ENCODE results near the gene NDUFV1.
"Not testable (repeated sequence)": the region's sequence is repeated elsewhere in the genome, so short reads cannot be mapped to it uniquely, and the experiment has no call there.

Gene NDUFV1

DNA sequence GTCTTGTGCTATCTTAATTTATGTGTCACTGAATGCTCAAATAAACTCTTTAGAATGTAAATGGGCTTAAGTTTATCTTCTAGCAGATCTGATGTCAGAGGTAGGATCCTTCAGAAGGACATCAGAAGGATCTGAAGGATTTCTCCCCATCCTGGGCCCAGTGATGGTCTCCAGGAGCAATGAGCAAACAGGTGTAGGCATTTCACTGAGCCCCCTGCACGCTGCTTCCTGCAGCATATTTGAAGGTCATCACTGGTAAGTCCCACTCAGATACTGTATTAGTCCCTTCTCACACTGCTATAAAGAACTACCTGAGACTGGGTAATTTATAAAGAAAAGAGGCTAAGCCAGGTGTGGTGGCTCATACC is 18.6 kb upstream of the NDUFV1 start:
- Histone ChIP-seq H3K27ac (ENCODE audit: low read depth, low read length) (no peak overlapping the region), H3K4me3 (ENCODE audit: low read length) (no peak overlapping the region)
- WGBS, result 88% methylated on average over 1 of the region's 1 CpG

DNA sequence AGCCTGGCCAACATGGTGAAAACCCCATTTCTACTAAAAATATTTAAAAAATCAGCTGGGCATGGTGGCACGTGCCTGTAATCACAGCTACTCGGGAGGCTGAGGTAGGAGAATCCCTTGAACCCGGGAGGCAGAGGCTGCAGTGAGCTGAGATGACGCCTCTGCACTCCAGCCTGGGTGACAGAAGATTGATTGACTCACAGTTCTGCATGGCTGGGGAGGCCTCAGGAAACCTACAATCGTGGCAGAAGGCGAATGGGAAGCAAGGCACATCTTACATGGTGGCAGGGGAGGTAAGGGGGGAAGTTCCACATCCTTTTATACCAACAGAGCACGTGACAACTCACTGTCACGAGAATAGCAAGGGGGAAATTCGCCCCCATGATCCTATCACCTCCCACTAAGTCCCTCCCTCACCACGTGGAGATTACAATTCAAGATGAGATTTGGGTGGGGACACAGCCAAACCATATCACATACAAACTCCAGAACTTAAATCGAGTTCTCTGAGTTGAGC is 17.8 kb upstream of the NDUFV1 start:
- H3K27me3 ChIP-seq (ENCODE audit: insufficient read depth, low read length); H3K4me3 ChIP-seq (ENCODE audit: low read length); H3K4me1 ChIP-seq (ENCODE audit: insufficient read depth, low read length); H3K9ac ChIP-seq (ENCODE audit: low read depth, low read length); H3K9me3 ChIP-seq (ENCODE audit: insufficient read depth, low read depth, low read length); H3K27ac ChIP-seq (ENCODE audit: low read depth, low read length): not testable (repeated sequence)
- WGBS, result 90% methylated on average over 10 of the region's 11 CpGs
- peaks cover 45% of the 10 kb centered on the region for H3K36me3 ChIP-seq (ENCODE audit: insufficient read depth, low read length)

More for the DNA sequence above, 18.6 kb upstream of the NDUFV1 start:
- H3K36me3 ChIP-seq (ENCODE audit: insufficient read depth, low read length), result peaks cover 45% of the 10 kb centered on the region
- no peak overlapping the region for H3K9ac ChIP-seq (ENCODE audit: low read depth, low read length)
- H3K9me3 ChIP-seq (ENCODE audit: insufficient read depth, low read depth, low read length), result peaks cover 2% of the 10 kb centered on the region; the same call in 1 of the 2 replicates
- no peaks in the 10 kb centered on the region for H3K27me3 ChIP-seq (ENCODE audit: insufficient read depth, low read length)
- peaks cover 7% of the 10 kb centered on the region; the same call in 1 of the 2 replicates for H3K4me1 ChIP-seq (ENCODE audit: insufficient read depth, low read length)

- peaks cover 10% of the 10 kb centered on the region for H3K9me3 ChIP-seq (ENCODE audit: insufficient read depth, low read depth, low read length)
- no peak overlapping the region for H3K27ac ChIP-seq (ENCODE audit: low read depth, low read length)
- no peak overlapping the region for H3K9ac ChIP-seq (ENCODE audit: low read depth, low read length)
- 74% methylated on average over 12 of the region's 12 CpGs for WGBS
- H3K4me3 ChIP-seq (ENCODE audit: low read length), result no peak overlapping the region
- H3K4me1 ChIP-seq (ENCODE audit: insufficient read depth, low read length), result no peaks in the 10 kb centered on the region
- no peaks in the 10 kb centered on the region for H3K27me3 ChIP-seq (ENCODE audit: insufficient read depth, low read length)
- H3K36me3 ChIP-seq (ENCODE audit: insufficient read depth, low read length), result peaks cover 8% of the 10 kb centered on the region
These were observed 13.7 kb upstream of the NDUFV1 start for GRCh38 chr11:67592880-67593564.

DNA sequence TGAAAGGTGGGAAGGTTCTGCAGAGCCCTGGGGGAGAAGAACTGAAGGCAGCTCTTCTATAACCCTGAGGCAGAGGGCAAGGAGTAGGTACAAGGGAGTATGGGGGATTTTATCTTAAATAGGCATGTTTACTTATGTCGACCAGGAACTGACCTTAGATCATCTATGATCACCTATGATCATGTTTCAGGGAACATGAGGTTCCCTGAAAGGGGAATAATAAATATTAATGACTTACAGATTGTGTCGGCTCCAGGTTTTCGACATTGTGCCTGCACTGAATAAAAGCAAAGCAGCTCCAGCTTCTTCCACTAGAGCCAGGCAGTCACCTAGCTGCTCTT is 13.2 kb upstream of the NDUFV1 start:
- Histone ChIP-seq H3K27me3 (ENCODE audit: insufficient read depth, low read length) (no peaks in the 10 kb centered on the region), H3K9ac (ENCODE audit: low read depth, low read length) (no peak overlapping the region), H3K4me1 (ENCODE audit: insufficient read depth, low read length) (no peaks in the 10 kb centered on the region), H3K36me3 (ENCODE audit: insufficient read depth, low read length) (peaks cover 5% of the 10 kb centered on the region; the same call in 1 of the 2 replicates), H3K4me3 (ENCODE audit: low read length) (no peak overlapping the region), H3K27ac (ENCODE audit: low read depth, low read length) (no peak overlapping the region), H3K9me3 (ENCODE audit: insufficient read depth, low read depth, low read length) (peaks cover 11% of the 10 kb centered on the region)
- 72% methylated on average over 3 of the region's 3 CpGs for WGBS

GRCh38 chr11:67594480-67594879 is 12.3 kb upstream of the NDUFV1 start:
- Histone ChIP-seq H3K27ac (ENCODE audit: low read depth, low read length) (no peak overlapping the region), H3K4me1 (ENCODE audit: insufficient read depth, low read length) (no peaks in the 10 kb centered on the region), H3K9me3 (ENCODE audit: insufficient read depth, low read depth, low read length) (peaks cover 15% of the 10 kb centered on the region), H3K9ac (ENCODE audit: low read depth, low read length) (no peak overlapping the region), H3K27me3 (ENCODE audit: insufficient read depth, low read length) (no peaks in the 10 kb centered on the region), H3K36me3 (ENCODE audit: insufficient read depth, low read length) (no peaks in the 10 kb centered on the region), H3K4me3 (ENCODE audit: low read length) (no peak overlapping the region)
- 92% methylated on average over 2 of the region's 3 CpGs for WGBS

DNA sequence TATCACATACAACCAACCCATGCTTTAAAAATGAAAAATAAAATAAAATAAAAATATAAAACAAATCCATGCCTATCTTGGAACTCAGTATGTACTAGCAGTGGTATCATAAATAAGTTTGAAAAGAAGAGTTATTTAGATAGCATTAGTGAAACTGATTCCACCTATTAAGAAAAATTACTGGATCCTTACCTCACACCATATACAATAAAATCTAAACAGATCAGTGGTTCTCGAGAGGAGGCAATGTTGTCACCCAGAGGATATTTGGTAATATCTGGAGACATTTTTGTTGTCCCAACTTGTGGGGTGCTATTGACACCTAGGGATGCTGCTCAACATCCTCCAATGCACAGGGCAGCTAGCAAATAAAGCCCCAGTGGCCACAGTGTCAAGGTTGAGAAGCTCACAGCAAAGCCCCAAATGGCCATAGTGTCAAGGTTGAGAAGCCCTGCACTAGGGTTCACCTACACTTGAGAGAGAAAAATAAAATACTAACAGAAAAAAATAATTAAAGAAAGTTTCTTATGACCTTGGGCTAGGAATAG is 9.9 kb upstream of the NDUFV1 start:
- no peaks in the 10 kb centered on the region for H3K27me3 ChIP-seq (ENCODE audit: insufficient read depth, low read length)
- H3K9me3 ChIP-seq (ENCODE audit: insufficient read depth, low read depth, low read length), result peaks cover 15% of the 10 kb centered on the region
- WGBS, result 92% methylated on average over 1 of the region's 1 CpG
- H3K4me1 ChIP-seq (ENCODE audit: insufficient read depth, low read length), result no peaks in the 10 kb centered on the region
- H3K9ac ChIP-seq (ENCODE audit: low read depth, low read length), result no peak overlapping the region
- H3K27ac ChIP-seq (ENCODE audit: low read depth, low read length), result no peak overlapping the region
- H3K4me3 ChIP-seq (ENCODE audit: low read length), result no peak overlapping the region
- H3K36me3 ChIP-seq (ENCODE audit: insufficient read depth, low read length), result no peaks in the 10 kb centered on the region

DNA sequence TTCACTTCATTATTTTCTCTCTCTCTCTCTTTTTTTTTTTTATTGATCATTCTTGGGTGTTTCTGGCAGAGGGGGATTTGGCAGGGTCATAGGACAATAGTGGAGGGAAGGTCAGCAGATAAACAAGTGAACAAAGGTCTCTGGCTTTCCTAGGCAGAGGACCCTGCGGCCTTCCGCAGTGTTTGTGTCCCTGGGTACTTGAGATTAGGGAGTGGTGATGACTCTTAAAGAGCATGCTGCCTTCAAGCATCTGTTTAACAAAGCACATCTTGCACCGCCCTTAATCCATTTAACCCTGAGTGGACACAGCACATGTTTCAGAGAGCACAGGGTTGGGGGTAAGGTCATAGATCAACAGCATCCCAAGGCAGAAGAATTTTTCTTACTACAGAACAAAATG is 9.3 kb upstream of the NDUFV1 start:
- H3K4me3 ChIP-seq (ENCODE audit: low read length); H3K9ac ChIP-seq (ENCODE audit: low read depth, low read length); H3K4me1 ChIP-seq (ENCODE audit: insufficient read depth, low read length); H3K27ac ChIP-seq (ENCODE audit: low read depth, low read length); H3K36me3 ChIP-seq (ENCODE audit: insufficient read depth, low read length); H3K27me3 ChIP-seq (ENCODE audit: insufficient read depth, low read length): not testable (repeated sequence)
- no CpG with 5 or more reads among the region's 3 CpGs for WGBS
- peaks cover 15% of the 10 kb centered on the region for H3K9me3 ChIP-seq (ENCODE audit: insufficient read depth, low read depth, low read length)

DNA sequence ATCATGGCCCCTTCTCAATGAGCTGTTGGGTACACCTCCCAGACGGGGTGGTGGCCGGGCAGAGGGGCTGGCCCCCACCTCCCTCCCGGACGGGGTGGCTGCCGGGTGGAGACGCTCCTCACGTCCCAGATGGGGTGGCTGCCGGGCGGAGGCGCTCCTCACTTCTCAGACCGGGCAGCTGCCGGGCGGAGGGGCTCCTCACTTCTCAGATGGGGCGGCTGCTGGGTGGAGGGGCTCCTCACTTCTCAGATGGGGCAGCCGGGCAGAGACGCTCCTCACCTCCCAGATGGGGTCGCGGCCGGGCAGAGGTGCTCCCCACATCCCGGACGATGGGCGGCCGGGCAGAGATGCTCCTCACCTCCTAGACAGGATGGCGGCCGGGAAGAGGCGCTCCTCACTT is 8.8 kb upstream of the NDUFV1 start:
- H3K27ac ChIP-seq (ENCODE audit: low read depth, low read length), result not testable (repeated sequence)
- H3K9me3 ChIP-seq (ENCODE audit: insufficient read depth, low read depth, low read length), result peaks cover 18% of the 10 kb centered on the region
- WGBS, result 96% methylated on average over 26 of the region's 26 CpGs

GRCh38 chr11:67599149-67599548 is 7.6 kb upstream of the NDUFV1 start:
- peaks cover 18% of the 10 kb centered on the region for H3K9me3 ChIP-seq (ENCODE audit: insufficient read depth, low read depth, low read length)

More for the DNA sequence above, 8.8 kb upstream of the NDUFV1 start:
- H3K9ac ChIP-seq (ENCODE audit: low read depth, low read length); H3K4me3 ChIP-seq (ENCODE audit: low read length); H3K27me3 ChIP-seq (ENCODE audit: insufficient read depth, low read length); H3K36me3 ChIP-seq (ENCODE audit: insufficient read depth, low read length); H3K4me1 ChIP-seq (ENCODE audit: insufficient read depth, low read length): not testable (repeated sequence)

DNA sequence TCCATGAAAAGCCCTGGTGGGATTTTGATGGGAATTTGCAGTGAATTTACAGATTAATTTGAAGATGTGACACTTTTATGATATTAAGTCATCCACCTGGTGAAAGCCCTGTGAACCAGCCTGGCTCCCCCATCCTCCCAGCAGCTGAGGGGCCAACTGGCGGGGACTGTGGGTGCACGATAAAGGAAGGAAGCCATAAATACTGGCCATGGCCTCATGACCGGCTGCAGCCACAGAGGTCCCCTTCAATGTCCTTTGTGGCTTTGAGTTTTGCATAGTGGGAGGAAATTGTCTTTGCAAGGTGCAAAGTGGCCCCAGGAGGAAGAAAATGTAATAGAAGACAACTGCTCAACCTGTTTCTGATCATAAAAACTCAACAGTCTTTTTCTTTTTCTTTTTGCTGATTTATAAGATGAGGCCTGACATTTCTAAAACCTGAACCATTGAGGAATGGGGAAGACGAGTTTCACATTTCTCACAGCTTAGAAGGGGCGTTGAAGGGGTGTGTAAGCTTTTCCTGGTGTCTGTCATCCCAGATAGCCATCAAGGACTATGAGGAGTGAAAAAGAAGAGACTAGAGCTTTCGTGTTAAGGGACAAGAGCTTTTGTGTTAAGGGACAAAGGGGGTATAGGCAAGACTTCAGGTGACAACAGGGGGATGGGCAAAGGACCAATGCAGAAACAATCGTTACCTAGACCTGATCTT is 6.3 kb upstream of the NDUFV1 start:
- no peaks in the 10 kb centered on the region for H3K36me3 ChIP-seq (ENCODE audit: insufficient read depth, low read length)
- 91% methylated on average over 7 of the region's 7 CpGs for WGBS
- H3K27ac ChIP-seq (ENCODE audit: low read depth, low read length), result no peak overlapping the region
- no peaks in the 10 kb centered on the region for H3K27me3 ChIP-seq (ENCODE audit: insufficient read depth, low read length)
- H3K4me1 ChIP-seq (ENCODE audit: insufficient read depth, low read length), result peaks cover 20% of the 10 kb centered on the region
- H3K9ac ChIP-seq (ENCODE audit: low read depth, low read length), result no peak overlapping the region
- peaks cover 18% of the 10 kb centered on the region for H3K9me3 ChIP-seq (ENCODE audit: insufficient read depth, low read depth, low read length)
- H3K4me3 ChIP-seq (ENCODE audit: low read length), result no peak overlapping the region

More at GRCh38 chr11:67599149-67599548, 7.6 kb upstream of the NDUFV1 start:
- Histone ChIP-seq H3K4me1 (ENCODE audit: insufficient read depth, low read length) (peaks cover 7% of the 10 kb centered on the region), H3K27me3 (ENCODE audit: insufficient read depth, low read length) (no peaks in the 10 kb centered on the region), H3K9ac (ENCODE audit: low read depth, low read length) (no peak overlapping the region), H3K27ac (ENCODE audit: low read depth, low read length) (no peak overlapping the region), H3K36me3 (ENCODE audit: insufficient read depth, low read length) (no peaks in the 10 kb centered on the region), H3K4me3 (ENCODE audit: low read length) (no peak overlapping the region)
- WGBS, result 93% methylated on average over 1 of the region's 1 CpG

GRCh38 chr11:67601098-67601497 is 5.6 kb upstream of the NDUFV1 start:
- Histone ChIP-seq H3K36me3 (ENCODE audit: insufficient read depth, low read length) (no peaks in the 10 kb centered on the region), H3K4me1 (ENCODE audit: insufficient read depth, low read length) (peaks cover 24% of the 10 kb centered on the region), H3K9ac (ENCODE audit: low read depth, low read length) (no peak overlapping the region), H3K27ac (ENCODE audit: low read depth, low read length) (no peak overlapping the region), H3K9me3 (ENCODE audit: insufficient read depth, low read depth, low read length) (peaks cover 18% of the 10 kb centered on the region), H3K27me3 (ENCODE audit: insufficient read depth, low read length) (no peaks in the 10 kb centered on the region), H3K4me3 (ENCODE audit: low read length) (no peak overlapping the region)
- 96% methylated on average over 7 of the region's 7 CpGs for WGBS
